ENCODE data around the gene PLAAT3.
"Not testable (repeated sequence)": the region's sequence is repeated elsewhere in the genome, so short reads cannot be mapped to it uniquely, and the experiment has no call there.

Gene PLAAT3

DNA sequence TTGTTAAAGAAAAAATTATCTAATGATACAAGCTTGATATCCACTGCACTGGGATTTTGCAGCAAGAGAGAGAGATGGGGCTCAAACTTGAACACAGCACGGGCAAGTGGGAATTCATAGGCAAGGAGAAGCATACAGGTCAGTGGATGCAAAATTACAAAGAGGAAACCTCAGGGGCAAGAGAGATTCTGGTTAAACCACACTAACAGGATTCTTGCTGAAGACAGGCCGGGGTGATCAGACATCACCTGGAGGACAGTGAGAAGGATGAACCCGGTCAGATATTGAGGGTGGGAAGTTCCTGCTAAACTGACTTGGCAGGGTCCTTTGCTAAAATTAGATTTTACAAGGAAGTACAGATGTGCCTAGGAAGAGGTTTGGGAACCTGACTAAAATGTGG lies 80.2 kb downstream of the PLAAT3 start:
- Histone ChIP-seq H3K27ac (no peak overlapping the region), H3K9me3 (no peaks in the 10 kb centered on the region), H3K27me3 (peaks cover 32% of the 10 kb centered on the region), H3K4me3 (ENCODE audit: low read depth in 1 of 2, low read length in 1 of 2) (no peak overlapping the region), H3K36me3 (no peaks in the 10 kb centered on the region), H3K4me1 (ENCODE audit: control insufficient read depth in 1 of 2, insufficient read depth in 1 of 2, low read depth in 1 of 2, low read length in 1 of 2) (peaks cover 11 to 14% of the 10 kb centered on the region in 2 experiments)
- TF ChIP-seq CTCF (IDR thresholded peaks at IDR 0.05): no peak

DNA sequence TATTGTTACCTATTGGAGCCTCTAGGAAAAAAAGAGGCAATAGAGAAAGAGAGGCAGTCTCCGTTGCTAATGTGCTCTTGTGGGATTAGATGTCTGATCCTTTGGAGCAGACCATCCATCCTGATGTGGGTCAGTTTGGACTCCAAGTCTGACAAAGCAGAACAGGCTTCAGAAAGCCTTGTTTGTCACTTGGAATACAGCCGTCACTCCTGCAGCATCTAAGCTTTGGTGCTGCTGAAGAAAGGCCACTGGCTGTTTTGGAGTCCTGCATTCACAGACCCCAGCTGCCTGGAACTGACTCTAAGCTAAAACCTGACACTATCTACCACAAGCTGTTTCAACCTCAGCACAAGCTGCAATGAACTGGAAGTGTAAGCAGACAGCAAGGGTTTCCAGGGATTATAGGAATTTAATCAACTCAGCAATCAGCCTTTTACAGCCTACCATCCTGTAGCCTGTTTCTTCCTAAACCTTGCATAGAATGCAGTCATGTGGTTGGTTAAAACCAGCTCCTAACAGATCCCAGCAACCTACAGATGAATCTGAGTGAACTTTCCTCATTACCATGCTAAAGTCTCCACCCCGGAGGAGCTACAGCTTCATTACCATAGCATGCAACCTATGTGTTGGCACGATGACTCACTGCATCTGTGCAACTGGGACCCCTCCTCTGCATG lies 81.3 kb downstream of the PLAAT3 start:
- Histone ChIP-seq H3K4me1 (ENCODE audit: control insufficient read depth in 1 of 2, insufficient read depth in 1 of 2, low read depth in 1 of 2, low read length in 1 of 2) (peaks cover 11 to 14% of the 10 kb centered on the region in 2 experiments), H3K9me3 (no peaks in the 10 kb centered on the region), H3K4me3 (ENCODE audit: low read depth in 1 of 2, low read length in 1 of 2) (no peak overlapping the region), H3K27ac (no peak overlapping the region), H3K27me3 (peaks cover 34% of the 10 kb centered on the region), H3K36me3 (no peaks in the 10 kb centered on the region)
- no peak for TF ChIP-seq CTCF (IDR thresholded peaks at IDR 0.05)

GRCh38 chr11:63532117-63532516 lies 82.1 kb downstream of the PLAAT3 start:
- Histone ChIP-seq H3K4me1 (ENCODE audit: control insufficient read depth in 1 of 2, insufficient read depth in 1 of 2, low read depth in 1 of 2, low read length in 1 of 2) (peaks cover 5 to 7% of the 10 kb centered on the region in 2 experiments), H3K4me3 (ENCODE audit: low read depth in 1 of 2, low read length in 1 of 2) (no peak overlapping the region)

GRCh38 chr11:63531074-63531792 lies 83.0 kb downstream of the PLAAT3 start:
- not testable (repeated sequence) for H3K4me1 ChIP-seq (ENCODE audit: control insufficient read depth in 1 of 2, insufficient read depth in 1 of 2, low read depth in 1 of 2, low read length in 1 of 2); H3K9me3 ChIP-seq; H3K4me3 ChIP-seq (ENCODE audit: low read depth in 1 of 2, low read length in 1 of 2); H3K36me3 ChIP-seq; H3K27ac ChIP-seq
- peaks cover 36% of the 10 kb centered on the region for H3K27me3 ChIP-seq

More at GRCh38 chr11:63532117-63532516, 82.1 kb downstream of the PLAAT3 start:
- peaks cover 36% of the 10 kb centered on the region for H3K27me3 ChIP-seq
- H3K36me3 ChIP-seq: no peaks in the 10 kb centered on the region
- H3K9me3 ChIP-seq: no peaks in the 10 kb centered on the region
- no peak overlapping the region for H3K27ac ChIP-seq
- TF ChIP-seq CTCF (IDR thresholded peaks at IDR 0.05): no peak

GRCh38 chr11:63530021-63530420 lies 84.2 kb downstream of the PLAAT3 start:
- Histone ChIP-seq H3K27ac (no peak overlapping the region), H3K36me3 (no peaks in the 10 kb centered on the region), H3K9me3 (no peaks in the 10 kb centered on the region), H3K4me3 (ENCODE audit: low read depth in 1 of 2, low read length in 1 of 2) (no peak overlapping the region), H3K27me3 (peaks cover 36% of the 10 kb centered on the region), H3K4me1 (ENCODE audit: control insufficient read depth in 1 of 2, insufficient read depth in 1 of 2, low read depth in 1 of 2, low read length in 1 of 2) (no peaks in the 10 kb centered on the region)
- no peak for TF ChIP-seq CTCF (IDR thresholded peaks at IDR 0.05)

- H3K36me3 ChIP-seq; H3K27ac ChIP-seq; H3K9me3 ChIP-seq; H3K4me3 ChIP-seq (ENCODE audit: low read depth in 1 of 2, low read length in 1 of 2); H3K4me1 ChIP-seq (ENCODE audit: control insufficient read depth in 1 of 2, insufficient read depth in 1 of 2, low read depth in 1 of 2, low read length in 1 of 2): not testable (repeated sequence)
- peaks cover 35% of the 10 kb centered on the region for H3K27me3 ChIP-seq
Measured at GRCh38 chr11:63529373-63529772, 84.9 kb downstream of the PLAAT3 start.

DNA sequence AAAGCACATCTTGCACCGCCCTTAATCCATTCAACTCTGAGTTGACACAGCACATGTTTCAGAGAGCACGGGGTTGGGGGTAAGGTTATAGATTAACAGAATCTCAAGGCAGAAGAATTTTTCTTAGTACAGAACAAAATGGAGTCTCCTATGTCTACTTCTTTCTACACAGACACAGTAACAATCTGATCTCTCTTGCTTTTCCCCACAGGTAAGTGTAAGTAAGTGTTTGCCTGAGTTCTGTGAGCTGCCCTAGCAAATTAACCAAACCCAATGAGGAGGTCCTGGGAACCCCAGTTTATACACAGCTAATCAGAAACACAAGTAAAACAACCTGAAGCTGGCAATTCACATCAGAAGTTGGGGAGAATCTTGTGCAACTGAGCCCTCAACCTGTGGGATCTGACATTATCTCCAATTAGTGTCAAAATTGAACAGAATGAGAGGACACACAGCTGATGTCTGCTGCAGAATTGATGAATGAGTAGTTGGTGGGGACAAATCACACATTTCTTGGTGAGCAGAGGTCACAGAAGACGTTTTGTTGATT lies 85.4 kb downstream of the PLAAT3 start:
- H3K4me3 ChIP-seq (ENCODE audit: low read depth in 1 of 2, low read length in 1 of 2); H3K36me3 ChIP-seq; H3K27ac ChIP-seq; H3K4me1 ChIP-seq (ENCODE audit: control insufficient read depth in 1 of 2, insufficient read depth in 1 of 2, low read depth in 1 of 2, low read length in 1 of 2); H3K9me3 ChIP-seq: not testable (repeated sequence)
- peaks cover 31% of the 10 kb centered on the region for H3K27me3 ChIP-seq

- not testable (repeated sequence) for H3K9me3 ChIP-seq; H3K4me1 ChIP-seq (ENCODE audit: control insufficient read depth in 1 of 2, insufficient read depth in 1 of 2, low read depth in 1 of 2, low read length in 1 of 2); H3K36me3 ChIP-seq; H3K27ac ChIP-seq; H3K4me3 ChIP-seq (ENCODE audit: low read depth in 1 of 2, low read length in 1 of 2)
- peaks cover 26% of the 10 kb centered on the region for H3K27me3 ChIP-seq
Measured at GRCh38 chr11:63528156-63528555, 86.1 kb downstream of the PLAAT3 start.

All from neutrophil (primary cell).